Mammary epithelial cell (primary cell): ENCODE measurements around the gene AKAP6.

Source experiments
- CTCF ChIP-seq, 2 donors: IDR thresholded peaks in 1 of 2; conservative IDR thresholded peaks in 1 of 2; 2 replicates each; pipeline ENCODE4 v1.5.1; 2011 to 2012; ENCODE audit warnings: inconsistent platforms in 2 of 2, low read length in 2 of 2, mild to moderate bottlenecking in 2 of 2, control low read depth in 1 of 2, low read depth in 1 of 2; ENCODE audit not compliant: insufficient read depth in 1 of 2; ENCODE audit errors: extremely low read depth in 1 of 2
- EZH2 ChIP-seq: IDR thresholded peaks from 2 replicates; pipeline ENCODE4 v1.6.1; 2012; ENCODE audit warnings: low read length, inconsistent platforms, borderline replicate concordance

- no peak for TF ChIP-seq EZH2
- TF ChIP-seq CTCF (conservative IDR thresholded peaks at IDR 0.05 in 1 of 2, IDR thresholded peaks at IDR 0.05 in 1 of 2; ENCODE audit: extremely low read depth in 1 of 2, insufficient read depth in 1 of 2, low read depth in 1 of 2, low read length in 2 of 2): no peak
Observed at GRCh38 chr14:32350020-32350419, 20.9 kb downstream of the AKAP6 start.
